Neural cell (in vitro differentiated cells): ENCODE results near the gene NCAM1. TPM values are rescaled to one million over a fixed set of nuclear protein-coding genes. Genes with fewer than 3 reads are reported as not detected.

Experiments
- H2AFZ ChIP-seq: fragments of 200-600, 300-800 bp; sonication (generic), shearing (Covaris generic); 2 replicates; pipeline ENCODE4 v1.6.0; 2014; ENCODE audit warnings: low read depth, mild to moderate bottlenecking, antibody characterized with exemption, low read length, moderate library complexity
- H3F3A ChIP-seq: fragments of 200-600 bp; shearing (Covaris generic); 2 replicates; pipeline ENCODE4 v1.6.1; 2016; ENCODE audit warnings: mild to moderate bottlenecking, moderate library complexity, mixed read lengths, antibody characterized with exemption, low read length; ENCODE audit not compliant: insufficient read depth, poor library complexity, severe bottlenecking
- H3K27ac ChIP-seq: fragments of 200-600, 300-800 bp; sonication (generic), shearing (Covaris generic); 2 replicates; pipeline ENCODE4 v1.5.1; 2014; ENCODE audit warnings: mild to moderate bottlenecking, low read length, moderate library complexity
- H3K27me3 ChIP-seq: fragments of 300-800, 200-600 bp; sonication (generic), shearing (Covaris generic); 2 replicates; pipeline ENCODE4 v1.6.0; 2014; ENCODE audit warnings: mild to moderate bottlenecking, low read depth, low read length, moderate library complexity; ENCODE audit not compliant: insufficient read depth
- H3K36me3 ChIP-seq: fragments of 300-800, 200-600 bp; sonication (generic), shearing (Covaris generic); 2 replicates; pipeline ENCODE4 v1.5.1; 2014; ENCODE audit warnings: mild to moderate bottlenecking, antibody characterized with exemption, low read length, moderate library complexity; ENCODE audit not compliant: insufficient read depth
- H3K4me2 ChIP-seq: fragments of 300-800, 200-600 bp; sonication (generic), shearing (Covaris generic); 2 replicates; pipeline ENCODE4 v1.6.0; 2014; ENCODE audit warnings: mild to moderate bottlenecking, low read length
- H3K4me3 ChIP-seq: fragments of 300-800, 200-600 bp; sonication (generic), shearing (Covaris generic); 2 replicates; pipeline ENCODE4 v1.5.1; 2014; ENCODE audit warnings: mild to moderate bottlenecking, low read length, moderate library complexity
- H3K79me2 ChIP-seq: fragments of 200-600 bp; shearing (Covaris generic); replicated peaks from 2 replicates; pipeline ENCODE4 v1.6.0; 2014; ENCODE audit warnings: mild to moderate bottlenecking, low read length, moderate library complexity; ENCODE audit not compliant: insufficient read depth
- H3K9ac ChIP-seq: fragments of 300-800, 200-600 bp; sonication (generic), shearing (Covaris generic); 2 replicates; pipeline ENCODE4 v1.6.1; 2016; ENCODE audit warnings: mild to moderate bottlenecking, low read length, mixed read lengths
- H3K9me2 ChIP-seq: fragments of 200-600 bp; shearing (Covaris generic); 2 replicates; pipeline ENCODE4 v1.6.1; 2016; ENCODE audit warnings: mild to moderate bottlenecking, low read length, mixed read lengths; ENCODE audit not compliant: insufficient read depth
- H3K9me3 ChIP-seq: fragments of 200-600, 300-800 bp; sonication (generic), shearing (Covaris generic); 2 replicates; pipeline ENCODE4 v1.6.1; 2016; ENCODE audit warnings: mild to moderate bottlenecking, mixed run types, low read length, moderate library complexity, mixed read lengths
- H4K20me1 ChIP-seq: fragments of 200-600 bp; shearing (Covaris generic); 2 replicates; pipeline ENCODE4 v1.6.1; 2016; ENCODE audit warnings: mild to moderate bottlenecking, mixed run types; ENCODE audit not compliant: insufficient read depth
- CTCF ChIP-seq: fragments of 450-650 bp; IDR thresholded peaks from 2 replicates; pipeline ENCODE4 v1.5.1; 2014; ENCODE audit warnings: antibody characterized with exemption, mild to moderate bottlenecking, moderate library complexity; ENCODE audit not compliant: poor library complexity, severe bottlenecking
- EP300 ChIP-seq: fragments of 450-650 bp; conservative IDR thresholded peaks from 2 replicates; pipeline ENCODE4 v1.6.1; 2014; ENCODE audit warnings: antibody characterized with exemption, mild to moderate bottlenecking, moderate library complexity; ENCODE audit not compliant: poor library complexity, severe bottlenecking
- EZH2 ChIP-seq: fragments of 200-600, 300-800 bp; shearing (Covaris generic), sonication (generic); IDR thresholded peaks from 2 replicates; pipeline ENCODE4 v1.6.1; 2014; ENCODE audit warnings: antibody characterized with exemption, low read length, borderline replicate concordance, mild to moderate bottlenecking; ENCODE audit not compliant: insufficient read depth, poor library complexity, severe bottlenecking
- MXI1 ChIP-seq: fragments of 450-650 bp; conservative IDR thresholded peaks from 2 replicates; pipeline ENCODE4 v1.6.1; 2014; ENCODE audit warnings: antibody characterized with exemption, mild to moderate bottlenecking; ENCODE audit not compliant: poor library complexity, severe bottlenecking
- POLR2AphosphoS5 ChIP-seq: IDR thresholded peaks from 2 replicates; pipeline ENCODE4 v1.6.1; 2012
- RAD21 ChIP-seq: fragments of 450-650 bp; conservative IDR thresholded peaks from 2 replicates; pipeline ENCODE4 v1.6.1; 2014; ENCODE audit warnings: antibody characterized with exemption, mild to moderate bottlenecking, moderate library complexity
- REST ChIP-seq: IDR thresholded peaks from 2 replicates; pipeline ENCODE4 v1.6.1; 2012; ENCODE audit warnings: borderline replicate concordance
- SMC3 ChIP-seq: fragments of 450-650 bp; conservative IDR thresholded peaks from 2 replicates; pipeline ENCODE4 v1.6.1; 2014; ENCODE audit warnings: antibody characterized with exemption, mild to moderate bottlenecking, moderate library complexity; ENCODE audit not compliant: poor library complexity
- TAF1 ChIP-seq: IDR thresholded peaks from 2 replicates; pipeline ENCODE4 v1.6.1; 2012; ENCODE audit warnings: low read depth
- polyA plus RNA-seq: library from polyadenylated mRNA; depleted of rRNA; stranded (reverse); fragments of >200 nt; gene quantifications from 2 replicates; pipeline ENCODE4 v1.2.3, GENCODE V29; 2014

The NCAM1 gene
- polyA plus RNA-seq, 1 donor from 2014 or later = 120 TPM

GRCh38 chr11:112975051-112975450 is 13.8 kb downstream of the NCAM1 start:
- no peaks in the 10 kb centered on the region for H3K9me3 ChIP-seq
- H3K36me3 ChIP-seq = no peaks in the 10 kb centered on the region
- H3K4me3 ChIP-seq = no peak overlapping the region
- peaks cover 11% of the 10 kb centered on the region for H4K20me1 ChIP-seq
- no peaks in the 10 kb centered on the region for H3K9me2 ChIP-seq
- no peak overlapping the region for H3K4me2 ChIP-seq
- H2AFZ ChIP-seq = no peak overlapping the region
- no peaks in the 10 kb centered on the region for H3K27me3 ChIP-seq
- H3F3A ChIP-seq = no peaks in the 10 kb centered on the region
- H3K27ac ChIP-seq = no peak overlapping the region
- H3K79me2 ChIP-seq = peaks cover 86% of the 10 kb centered on the region
- TF ChIP-seq REST (no peak), MXI1 (no peak), EP300 (no peak), TAF1 (no peak), POLR2AphosphoS5 (no peak), CTCF (no peak), SMC3 (no peak), EZH2 (no peak), RAD21 (no peak)
- no peak overlapping the region for H3K9ac ChIP-seq

GRCh38 chr11:112975493-112975892 is 14.3 kb downstream of the NCAM1 start:
- Histone ChIP-seq H3K9ac (no peak overlapping the region), H3K79me2 (peaks cover 86% of the 10 kb centered on the region), H3K9me2 (no peaks in the 10 kb centered on the region), H3F3A (no peaks in the 10 kb centered on the region), H4K20me1 (peaks cover 11% of the 10 kb centered on the region), H3K4me3 (no peak overlapping the region), H3K9me3 (no peaks in the 10 kb centered on the region), H3K36me3 (no peaks in the 10 kb centered on the region), H3K4me2 (no peak overlapping the region), H2AFZ (no peak overlapping the region), H3K27me3 (no peaks in the 10 kb centered on the region), H3K27ac (no peak overlapping the region)
- TF ChIP-seq REST = no peak
- TF ChIP-seq POLR2AphosphoS5 = no peak
- no peak for TF ChIP-seq CTCF
- TF ChIP-seq EP300 = no peak
- TF ChIP-seq EZH2 = no peak
- no peak for TF ChIP-seq SMC3
- no peak for TF ChIP-seq RAD21
- TF ChIP-seq TAF1 = no peak
- TF ChIP-seq MXI1 = no peak
